H1 (cell line): ENCODE measurements around the gene BPIFB2. TPM values are rescaled to one million over a fixed set of nuclear protein-coding genes. Genes with fewer than 3 reads are reported as not detected.

Experiments used
- CTCF ChIA-PET: fragments of 300-600 bp; sonication (Branson Sonifier 250); formaldehyde crosslinking; loops from one replicate; lab custom pipeline; 2021; ENCODE audit not compliant: partially characterized antibody; lab: Charles Lee
- POLR2A ChIA-PET: fragments of 300-600 bp; sonication (Branson Sonifier 250); formaldehyde crosslinking; loops from one replicate; lab custom pipeline; 2021; ENCODE audit warnings: inconsistent platforms; ENCODE audit not compliant: partially characterized antibody; lab: Charles Lee
- DNase-seq, 2 experiments: peaks; one replicate each; pipeline versions ENCODE4 v3.0.0 to v3.0.0-alpha.2; 2010 to 2022; ENCODE audit warnings: low spot score in 2 of 2, low read depth in 1 of 2, mixed read lengths in 1 of 2
- FAIRE-seq: peaks from 2 replicates; lab custom pipeline; 2011; peaks lifted over from hg19 to GRCh38; lab: Jason Lieb, UNC
- H2AFZ ChIP-seq: 2 replicates; pipeline ENCODE4 v1.8.1; 2012; ENCODE audit warnings: low read length, inconsistent platforms
- H2AK5ac ChIP-seq: 2 replicates; pipeline ENCODE4 v1.6.1; 2013; ENCODE audit warnings: low read depth, low read length
- H2BK120ac ChIP-seq: replicated peaks from 2 replicates; pipeline ENCODE3; 2013; ENCODE audit warnings: low read depth, low read length, inconsistent platforms
- H2BK12ac ChIP-seq: 2 replicates; pipeline ENCODE4 v1.6.1; 2013; ENCODE audit warnings: low read depth, low read length
- H2BK15ac ChIP-seq: 2 replicates; pipeline ENCODE4 v1.6.1; 2013; ENCODE audit warnings: low read length
- H2BK20ac ChIP-seq: 2 replicates; pipeline ENCODE4 v1.6.1; 2013; ENCODE audit warnings: low read length
- H2BK5ac ChIP-seq: 2 replicates; pipeline ENCODE4 v1.6.1; 2013; ENCODE audit warnings: low read depth, low read length
- H3K14ac ChIP-seq: 2 replicates; pipeline ENCODE4 v1.6.1; 2013; ENCODE audit warnings: inconsistent platforms; ENCODE audit not compliant: insufficient read length
- H3K18ac ChIP-seq: 2 replicates; pipeline ENCODE4 v1.6.1; 2013; ENCODE audit warnings: low read length; ENCODE audit errors: extremely low read depth
- H3K23ac ChIP-seq: 2 replicates; pipeline ENCODE4 v1.6.1; 2013; ENCODE audit warnings: inconsistent platforms; ENCODE audit not compliant: insufficient read length
- H3K23me2 ChIP-seq: 2 replicates; pipeline ENCODE4 v1.6.1; 2013; ENCODE audit warnings: low read depth, low read length
- H3K27ac ChIP-seq: 2 replicates; pipeline ENCODE4 v1.6.1; 2011; ENCODE audit warnings: low read depth, low read length, inconsistent platforms
- H3K27me3 ChIP-seq, 4 experiments: replicated peaks in 1 of 4; 1 replicate in 1 of 4; 2 replicates in 3 of 4; pipeline versions ENCODE4 v1.6.1 to v1.8.1; 2011 to 2013; ENCODE audit warnings: low read length in 3 of 4, mild to moderate bottlenecking in 3 of 4, inconsistent platforms in 2 of 4, mixed read lengths in 2 of 4, moderate library complexity in 1 of 4; ENCODE audit not compliant: control insufficient read depth in 3 of 4, insufficient read depth in 3 of 4; ENCODE audit errors: extremely low read depth in 1 of 4
- H3K36me3 ChIP-seq, 4 experiments: 2 replicates each; pipeline versions ENCODE4 v1.6.1 to v1.8.1; 2011 to 2013; ENCODE audit warnings: mild to moderate bottlenecking in 4 of 4, low read length in 3 of 4, moderate library complexity in 2 of 4, control low read depth in 1 of 4, inconsistent platforms in 1 of 4; ENCODE audit not compliant: insufficient read depth in 4 of 4, control insufficient read depth in 2 of 4
- H3K4ac ChIP-seq: replicated peaks from 2 replicates; pipeline ENCODE3; 2013; ENCODE audit warnings: low read length, low read depth, mixed read lengths, inconsistent platforms; ENCODE audit not compliant: insufficient read length
- H3K4me1 ChIP-seq, 4 experiments: replicated peaks in 1 of 4; 1 replicate in 1 of 4; 2 replicates in 3 of 4; pipeline versions ENCODE4 v1.6.1 to v1.8.1; 2011 to 2013; ENCODE audit warnings: low read length in 3 of 4, inconsistent platforms in 2 of 4, mixed read lengths in 1 of 4; ENCODE audit not compliant: insufficient read depth in 4 of 4, control insufficient read depth in 3 of 4
- H3K4me2 ChIP-seq, 2 experiments: 2 replicates each; pipeline versions ENCODE4 v1.6.1 to v1.8.1; 2011 to 2013; ENCODE audit warnings: low read depth in 2 of 2, low read length in 2 of 2, control low read depth in 1 of 2, inconsistent platforms in 1 of 2, mild to moderate bottlenecking in 1 of 2; ENCODE audit not compliant: insufficient read depth in 1 of 2
- H3K4me3 ChIP-seq, 4 experiments: fragments of 200-600, 300-600 bp in 1 of 4; sonication (generic), shearing (Covaris generic), sonication (Bioruptor Twin) in 1 of 4; 2 replicates each; pipeline versions ENCODE4 v1.5.1 to v1.8.1; 2011 to 2016; ENCODE audit warnings: low read length in 4 of 4, low read depth in 3 of 4, control low read depth in 2 of 4, inconsistent platforms in 2 of 4, mild to moderate bottlenecking in 2 of 4, mixed read lengths in 1 of 4, moderate library complexity in 1 of 4; ENCODE audit not compliant: insufficient read depth in 2 of 4; ENCODE audit errors: extremely low read depth in 1 of 4
- H3K56ac ChIP-seq: replicated peaks from 2 replicates; pipeline ENCODE3; 2013; ENCODE audit warnings: low read depth, mild to moderate bottlenecking, mixed read lengths, low read length, inconsistent platforms; ENCODE audit not compliant: insufficient read length
- H3K79me1 ChIP-seq: 2 replicates; pipeline ENCODE4 v1.6.1; 2013; ENCODE audit warnings: low read depth, low read length, control low read depth
- H3K79me2 ChIP-seq, 2 experiments: 2 replicates each; pipeline versions ENCODE4 v1.6.1 to v1.8.1; 2012 to 2013; ENCODE audit warnings: low read length in 2 of 2, mild to moderate bottlenecking in 2 of 2, inconsistent platforms in 1 of 2; ENCODE audit not compliant: insufficient read depth in 2 of 2, control insufficient read depth in 1 of 2
- H3K9ac ChIP-seq, 4 experiments: replicated peaks in 1 of 4; 1 replicate in 1 of 4; 2 replicates in 3 of 4; pipeline versions ENCODE4 v1.6.1 to v1.8.1; 2011 to 2013; ENCODE audit warnings: low read depth in 3 of 4, low read length in 3 of 4, control low read depth in 2 of 4, mild to moderate bottlenecking in 2 of 4, moderate library complexity in 2 of 4, inconsistent platforms in 1 of 4; ENCODE audit errors: extremely low read depth in 1 of 4
- H3K9me3 ChIP-seq, 2 experiments: 2 replicates each; pipeline versions ENCODE4 v1.6.1 to v1.8.1; 2012 to 2013; ENCODE audit warnings: mild to moderate bottlenecking in 2 of 2, moderate library complexity in 2 of 2, control low read depth in 1 of 2, inconsistent platforms in 1 of 2, low read depth in 1 of 2, low read length in 1 of 2, mixed read lengths in 1 of 2; ENCODE audit not compliant: insufficient read depth in 2 of 2
- H4K20me1 ChIP-seq, 2 experiments: replicated peaks in 1 of 2; 2 replicates each; pipeline versions ENCODE3 to v1.8.1; 2011 to 2013; ENCODE audit warnings: inconsistent platforms in 2 of 2, low read length in 2 of 2, mild to moderate bottlenecking in 1 of 2; ENCODE audit not compliant: insufficient read depth in 2 of 2, control insufficient read depth in 1 of 2
- H4K5ac ChIP-seq: 2 replicates; pipeline ENCODE4 v1.6.1; 2013; ENCODE audit warnings: low read length, low read depth, mixed read lengths, inconsistent platforms; ENCODE audit not compliant: insufficient read length
- H4K8ac ChIP-seq: 2 replicates; pipeline ENCODE4 v1.8.0; 2013; ENCODE audit warnings: mild to moderate bottlenecking, moderate library complexity, low read length, inconsistent platforms; ENCODE audit not compliant: insufficient read depth; ENCODE audit errors: extremely low read depth
- H4K91ac ChIP-seq: replicated peaks from 2 replicates; pipeline ENCODE3; 2013; ENCODE audit warnings: low read length, mixed read lengths, inconsistent platforms; ENCODE audit not compliant: insufficient read length
- ATF2 ChIP-seq: IDR thresholded peaks from 2 replicates; pipeline ENCODE4 v1.6.1; 2012; ENCODE audit warnings: low read length, inconsistent platforms
- GTF2F1 ChIP-seq: IDR thresholded peaks from 2 replicates; pipeline ENCODE4 v1.6.1; 2012; ENCODE audit warnings: low read depth, low read length, improper control_type of control experiment, borderline replicate concordance
- JUND ChIP-seq: IDR thresholded peaks from 2 replicates; pipeline ENCODE4 v1.6.1; 2011; ENCODE audit warnings: mild to moderate bottlenecking, improper control_type of control experiment, low read length
- SAP30 ChIP-seq: fragments of 300-600 bp; sonication (generic); IDR thresholded peaks from 2 replicates; pipeline ENCODE4 v1.7.1; 2012; ENCODE audit warnings: low read length, moderate library complexity, mild to moderate bottlenecking, inconsistent platforms; ENCODE audit not compliant: insufficient read depth, insufficient replicate concordance
- SIRT6 ChIP-seq: IDR thresholded peaks from one replicate; pipeline ENCODE4 v1.7.1; 2012; ENCODE audit warnings: low read length, inconsistent platforms
- SIX5 ChIP-seq: IDR thresholded peaks from 2 replicates; pipeline ENCODE4 v1.6.1; 2011; ENCODE audit warnings: mild to moderate bottlenecking, low read depth, low read length
- SP4 ChIP-seq: IDR thresholded peaks from 2 replicates; pipeline ENCODE4 v1.6.1; 2012; ENCODE audit warnings: low read length, inconsistent platforms
- WGBS, 2 experiments: shearing (Covaris generic) in 1 of 2; methylation state at CpG; one replicate each; pipeline versions ENCODE4 v1.1.6 to v1.1.7; 2013 to 2015; ENCODE audit warnings: low lambda C conversion rate in 2 of 2, mixed read lengths in 2 of 2, inconsistent platforms in 1 of 2, low coverage in 1 of 2, missing lambda C conversion rate in 1 of 2; ENCODE audit not compliant: insufficient replicate concordance in 2 of 2, insufficient coverage in 1 of 2, insufficient read length in 1 of 2; ENCODE audit errors: extremely low coverage in 1 of 2, missing lambda C conversion rate in 1 of 2; 5-methylcytosine and 5-hydroxymethylcytosine counted together
- polyA plus RNA-seq, 7 experiments: library from polyadenylated mRNA; depleted of rRNA in 3 of 7; stranded (reverse) in 5 of 7; unstranded in 2 of 7; fragments of >200 nt in 5 of 7; fragments of 200-250 nt in 2 of 7; gene quantifications; 1 replicate in 5 of 7; 2 replicates in 1 of 7; 4 replicates in 1 of 7; pipeline versions ENCODE4 v1.2.1 to v1.2.3, GENCODE V29; 2011 to 2013; ENCODE audit warnings: missing spikeins in 2 of 7, mixed read lengths in 2 of 7
- total RNA-seq: library from RNA; stranded (reverse); fragmentation: NEBNext Ultra II Directional; extraction: Animal tissue kit (Norgen Biotek cat#: 25700); gene quantifications from 2 replicates; pipeline ENCODE4 v1.2.1, GENCODE V29; 2021
- TF ChIP-seq, protein P1 (sequence below), 3 experiments: IDR thresholded peaks; 1 replicate in 2 of 3; 2 replicates in 1 of 3; pipeline versions ENCODE4 v1.5.1 to v1.6.1; 2011; ENCODE audit warnings: low read length in 3 of 3, mild to moderate bottlenecking in 3 of 3, inconsistent platforms in 2 of 3, low read depth in 1 of 3, moderate library complexity in 1 of 3; ENCODE audit not compliant: insufficient read depth in 1 of 3; ENCODE audit errors: control extremely low read depth in 1 of 3

BPIFB2 gene
- total and polyA plus RNA-seq, 2 of the 8 experiments (the other 6 are each of a cell fraction or from before 2014, with no cell fraction given): not detected

- Histone ChIP-seq H3K56ac (no peak overlapping the region), H3K27me3 (no peaks in the 10 kb centered on the region), H3K9ac (no peak overlapping the region), H3K4ac (no peak overlapping the region), H3K4me2 (no peak overlapping the region), H2BK5ac (no peak overlapping the region), H2AFZ (no peak overlapping the region), H3K4me1 (peaks cover 7 to 18% (median 11%) of the 10 kb centered on the region in 4 experiments), H3K23ac (no peak overlapping the region), H4K20me1 (no peaks in the 10 kb centered on the region), H3K18ac (no peak overlapping the region), H3K9me3 (no peaks in the 10 kb centered on the region), H2BK15ac (0 out of 2 replicates have a peak overlapping the region, but pooled peaks have one; percentile 31), H4K8ac (no peak overlapping the region), H4K91ac (no peak overlapping the region), H2BK12ac (peak overlapping the region; percentile 94; the same call in 1 of the 2 replicates), H2BK120ac (no peak overlapping the region), H3K79me2 (no peaks in the 10 kb centered on the region), H3K36me3 (no peaks in the 10 kb centered on the region), H3K4me3 (no peak overlapping the region), H3K14ac (no peak overlapping the region), H4K5ac (no peak overlapping the region), H3K79me1 (no peaks in the 10 kb centered on the region; the same call in 1 of the 2 replicates), H2AK5ac (peak overlapping the region; percentile 39; the same call in 1 of the 2 replicates), H3K23me2 (no peaks in the 10 kb centered on the region), H3K27ac (no peak overlapping the region), H2BK20ac (no peak overlapping the region)
- 85 to 100% methylated on average over 2 to 19 of the region's 19 CpGs for WGBS, 2 experiments
- DNase-seq (no peak), FAIRE-seq (no peak)
- ChIA-PET POLR2A (interaction anchor here (0.6 kb wide), 1 partner anchor 110 kb away, joined by 3 read pairs; no protein-coding TSS in a partner anchor), CTCF (interaction anchor here (0.7 to 1.6 kb wide), 4 partner anchors 10 to 66 kb away, joined by 4 to 7 read pairs (median 4); no protein-coding TSS in a partner anchor)
- TF ChIP-seq ATF2: no peak
- TF ChIP-seq SIRT6: no peak
- no peak for TF ChIP-seq SP4
- no peak for TF ChIP-seq GTF2F1
- TF ChIP-seq SAP30: no peak
- TF ChIP-seq SIX5: no peak
- TF ChIP-seq, protein P1, sequence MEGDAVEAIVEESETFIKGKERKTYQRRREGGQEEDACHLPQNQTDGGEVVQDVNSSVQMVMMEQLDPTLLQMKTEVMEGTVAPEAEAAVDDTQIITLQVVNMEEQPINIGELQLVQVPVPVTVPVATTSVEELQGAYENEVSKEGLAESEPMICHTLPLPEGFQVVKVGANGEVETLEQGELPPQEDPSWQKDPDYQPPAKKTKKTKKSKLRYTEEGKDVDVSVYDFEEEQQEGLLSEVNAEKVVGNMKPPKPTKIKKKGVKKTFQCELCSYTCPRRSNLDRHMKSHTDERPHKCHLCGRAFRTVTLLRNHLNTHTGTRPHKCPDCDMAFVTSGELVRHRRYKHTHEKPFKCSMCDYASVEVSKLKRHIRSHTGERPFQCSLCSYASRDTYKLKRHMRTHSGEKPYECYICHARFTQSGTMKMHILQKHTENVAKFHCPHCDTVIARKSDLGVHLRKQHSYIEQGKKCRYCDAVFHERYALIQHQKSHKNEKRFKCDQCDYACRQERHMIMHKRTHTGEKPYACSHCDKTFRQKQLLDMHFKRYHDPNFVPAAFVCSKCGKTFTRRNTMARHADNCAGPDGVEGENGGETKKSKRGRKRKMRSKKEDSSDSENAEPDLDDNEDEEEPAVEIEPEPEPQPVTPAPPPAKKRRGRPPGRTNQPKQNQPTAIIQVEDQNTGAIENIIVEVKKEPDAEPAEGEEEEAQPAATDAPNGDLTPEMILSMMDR (IDR thresholded peaks at IDR 0.05; ENCODE audit: control extremely low read depth in 1 of 3, insufficient read depth in 1 of 3, low read depth in 1 of 3, low read length in 3 of 3): no peak
- no peak for TF ChIP-seq JUND
Observed at GRCh38 chr20:32968478-32969241, 38.8 kb upstream of the BPIFB2 start.
